Endothelial cell of umbilical vein (primary cell): ENCODE results near the gene ADAMTS12. TPM values are rescaled to one million over a fixed set of nuclear protein-coding genes. Genes with fewer than 3 reads are reported as not detected.

ENCODE experiments used
- BruUV-seq: library from RNA; stranded (reverse); fragments of 400-500 nt; replicated peaks from 2 replicates; lab custom pipeline; 2021; lab: Mats Ljungman, UMichigan
- CTCF ChIA-PET: fragments of 300-600, 350-600 bp; sonication (Branson Sonifier 250); formaldehyde crosslinking; loops from one replicate; lab custom pipeline; 2021; ENCODE audit warnings: antibody characterized with exemption, inconsistent platforms; lab: Charles Lee
- POLR2A ChIA-PET: fragments of 300-600, 350-600 bp; sonication (Branson Sonifier 250); formaldehyde crosslinking; loops from one replicate; lab custom pipeline; 2021; ENCODE audit warnings: antibody characterized with exemption, inconsistent platforms; lab: Charles Lee
- DNase-seq: peaks from one replicate; pipeline ENCODE4 v3.0.0-alpha.2; 2011; ENCODE audit warnings: low read depth, low spot score
- FAIRE-seq: peaks from 2 replicates; lab custom pipeline; 2011; peaks lifted over from hg19 to GRCh38; lab: Jason Lieb, UNC
- H2AFZ ChIP-seq: 2 replicates; pipeline ENCODE4 v1.6.0; 2012; ENCODE audit warnings: low read depth, low read length, control low read depth, inconsistent platforms
- H3K27ac ChIP-seq: 2 replicates; pipeline ENCODE4 v1.5.1; 2011; ENCODE audit warnings: low read depth, mild to moderate bottlenecking, control low read depth, low read length, moderate library complexity; ENCODE audit not compliant: insufficient read depth
- H3K27me3 ChIP-seq, 2 experiments: 2 replicates each; pipeline versions ENCODE4 v1.6.0 to v1.6.1; 2011; ENCODE audit warnings: low read length in 2 of 2, mixed read lengths in 1 of 2; ENCODE audit not compliant: control insufficient read depth in 2 of 2, insufficient read depth in 2 of 2
- H3K36me3 ChIP-seq, 2 experiments: 2 replicates in 1 of 2; 3 replicates in 1 of 2; pipeline ENCODE4 v1.5.1; 2011; ENCODE audit warnings: low read length in 2 of 2, mild to moderate bottlenecking in 1 of 2, moderate library complexity in 1 of 2; ENCODE audit not compliant: control insufficient read depth in 2 of 2, insufficient read depth in 2 of 2; ENCODE audit errors: extremely low read depth in 1 of 2
- H3K4me1 ChIP-seq: 3 replicates; pipeline ENCODE4 v1.5.1; 2011; ENCODE audit warnings: mild to moderate bottlenecking, low read length; ENCODE audit not compliant: control insufficient read depth, insufficient read depth; ENCODE audit errors: extremely low read depth
- H3K4me2 ChIP-seq: 2 replicates; pipeline ENCODE4 v1.6.1; 2011; ENCODE audit warnings: low read length, control low read depth, mixed read lengths; ENCODE audit not compliant: insufficient read depth
- H3K4me3 ChIP-seq, 3 experiments: fragments of 200-600 bp in 1 of 3; sonication (generic), shearing (Covaris generic) in 1 of 3; replicated peaks in 1 of 3; 2 replicates each; pipeline ENCODE4 v1.5.1; 2011 to 2016; ENCODE audit warnings: control low read depth in 3 of 3, low read length in 3 of 3, mild to moderate bottlenecking in 2 of 3, inconsistent platforms in 1 of 3, low read depth in 1 of 3, moderate library complexity in 1 of 3; ENCODE audit not compliant: insufficient read depth in 1 of 3
- H3K79me2 ChIP-seq: 2 replicates; pipeline ENCODE4 v1.6.0; 2012; ENCODE audit warnings: low read length, inconsistent platforms; ENCODE audit not compliant: control insufficient read depth, insufficient read depth
- H3K9ac ChIP-seq: replicated peaks from 2 replicates; pipeline ENCODE3; 2011; ENCODE audit warnings: low read length, control low read depth; ENCODE audit not compliant: insufficient read depth; ENCODE audit errors: extremely low read depth
- H3K9me1 ChIP-seq: replicated peaks from 3 replicates; pipeline ENCODE4 v1.6.0; 2011; ENCODE audit warnings: mild to moderate bottlenecking, low read length; ENCODE audit not compliant: control insufficient read depth, insufficient read depth; ENCODE audit errors: extremely low read depth
- H3K9me3 ChIP-seq: replicated peaks from 2 replicates; pipeline ENCODE4 v1.5.1; 2012; ENCODE audit warnings: low read length, inconsistent platforms; ENCODE audit not compliant: control insufficient read depth, insufficient read depth
- H4K20me1 ChIP-seq: replicated peaks from 2 replicates; pipeline ENCODE3; 2011; ENCODE audit warnings: mild to moderate bottlenecking, low read length; ENCODE audit not compliant: control insufficient read depth, insufficient read depth; ENCODE audit errors: extremely low read depth
- EZH2 ChIP-seq: IDR thresholded peaks from 2 replicates; pipeline ENCODE4 v1.6.1; 2012; ENCODE audit warnings: borderline replicate concordance, low read depth, mild to moderate bottlenecking, moderate library complexity, low read length, inconsistent platforms; ENCODE audit not compliant: severe bottlenecking
- FOS ChIP-seq: IDR thresholded peaks from 2 replicates; pipeline ENCODE4 v1.6.1; 2011; ENCODE audit warnings: mild to moderate bottlenecking, low read length, moderate library complexity, borderline replicate concordance; ENCODE audit not compliant: insufficient read depth
- GATA2 ChIP-seq: IDR thresholded peaks from 2 replicates; pipeline ENCODE4 v1.7.0; 2011; ENCODE audit warnings: low read depth, mild to moderate bottlenecking, moderate library complexity, mixed read lengths, low read length; ENCODE audit not compliant: insufficient read length, insufficient read depth
- JUN ChIP-seq: IDR thresholded peaks from 2 replicates; pipeline ENCODE4 v1.6.1; 2011; ENCODE audit warnings: borderline replicate concordance, low read depth; ENCODE audit not compliant: insufficient read length, insufficient read depth
- MYC ChIP-seq: IDR thresholded peaks from one replicate; pipeline ENCODE4 v1.6.1; 2011; ENCODE audit warnings: mild to moderate bottlenecking, low read depth, low read length
- POLR2A ChIP-seq: IDR thresholded peaks from 2 replicates; pipeline ENCODE4 v1.6.1; 2012; ENCODE audit warnings: low read depth, mild to moderate bottlenecking, control low read depth, low read length
- POLR2AphosphoS5 ChIP-seq: IDR thresholded peaks from 2 replicates; pipeline ENCODE4 v1.6.1; 2012; ENCODE audit warnings: low read depth, mild to moderate bottlenecking, control low read depth, low read length, moderate library complexity; ENCODE audit not compliant: insufficient read depth
- dilution Hi-C: fragments of 300-500 bp; cut with MboI; formaldehyde crosslinking; loops from one replicate; pipeline ENCODE4 v1.15.0; 2019; ENCODE audit warnings: low sequenced_read_pairs; ENCODE audit not compliant: extremely low pct_ligation_motif_present
- intact Hi-C: fragments of 100-400 bp; cut with micrococcal nuclease; formaldehyde crosslinking; loops from one replicate; pipeline ENCODE4 v1.10.0; 2022
- polyA plus RNA-seq, 4 experiments: library from polyadenylated mRNA; depleted of rRNA in 3 of 4; stranded (reverse) in 3 of 4; unstranded in 1 of 4; fragments of >200 nt; gene quantifications; 2 replicates each; pipeline versions ENCODE4 v1.2.1 to v1.2.3, GENCODE V29; 2011 to 2012; ENCODE audit warnings: missing spikeins in 1 of 4
- total RNA-seq: library from RNA; stranded (reverse); gene quantifications from 2 replicates; pipeline ENCODE4 v1.2.3, GENCODE V29; 2021
- TF ChIP-seq, protein P1 (sequence below): IDR thresholded peaks from 2 replicates; pipeline ENCODE4 v1.6.1; 2011; ENCODE audit not compliant: insufficient read depth, insufficient read length
- TF ChIP-seq, protein P2 (sequence below), 2 donors: IDR thresholded peaks; 1 replicate in 1 of 2; 2 replicates in 1 of 2; pipeline ENCODE4 v1.5.1; 2011; ENCODE audit warnings: low read length in 2 of 2, mild to moderate bottlenecking in 2 of 2, moderate library complexity in 2 of 2, control low read depth in 1 of 2, inconsistent platforms in 1 of 2, low read depth in 1 of 2; ENCODE audit not compliant: insufficient read depth in 1 of 2; ENCODE audit errors: extremely low read depth in 1 of 2

The ADAMTS12 gene
- total and polyA plus RNA-seq, 2 donors (not counting 3 experiments of a cell fraction or from before 2014, with no cell fraction given) = 0.88 TPM; not detected in 1

DNA sequence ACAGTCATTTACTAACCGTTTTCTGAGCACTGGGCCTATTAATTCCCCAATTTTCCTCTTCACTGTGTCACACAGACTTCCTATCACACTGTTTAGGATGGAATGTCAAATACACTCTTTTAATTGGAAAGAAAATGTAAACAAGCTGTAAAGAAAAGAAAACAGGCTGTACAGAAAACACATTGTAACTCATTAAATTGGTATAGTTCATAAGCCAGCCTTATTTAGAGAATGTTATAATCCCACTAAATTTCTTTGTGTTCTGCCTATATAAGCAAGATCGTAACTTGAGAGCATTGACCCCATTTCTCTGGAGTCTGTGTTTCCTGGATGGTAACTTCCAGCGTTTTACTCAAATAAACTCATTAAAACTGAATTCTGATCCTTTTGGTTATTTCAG, 404.6 kb downstream of the ADAMTS12 start:
- no peak for TF ChIP-seq POLR2A
- no peak for TF ChIP-seq EZH2
- TF ChIP-seq JUN = no peak
- no peak for TF ChIP-seq GATA2
- TF ChIP-seq, protein P1, sequence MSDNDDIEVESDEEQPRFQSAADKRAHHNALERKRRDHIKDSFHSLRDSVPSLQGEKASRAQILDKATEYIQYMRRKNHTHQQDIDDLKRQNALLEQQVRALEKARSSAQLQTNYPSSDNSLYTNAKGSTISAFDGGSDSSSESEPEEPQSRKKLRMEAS = no peak
- no peak for TF ChIP-seq POLR2AphosphoS5
- no peak for TF ChIP-seq FOS
- TF ChIP-seq, protein P2, sequence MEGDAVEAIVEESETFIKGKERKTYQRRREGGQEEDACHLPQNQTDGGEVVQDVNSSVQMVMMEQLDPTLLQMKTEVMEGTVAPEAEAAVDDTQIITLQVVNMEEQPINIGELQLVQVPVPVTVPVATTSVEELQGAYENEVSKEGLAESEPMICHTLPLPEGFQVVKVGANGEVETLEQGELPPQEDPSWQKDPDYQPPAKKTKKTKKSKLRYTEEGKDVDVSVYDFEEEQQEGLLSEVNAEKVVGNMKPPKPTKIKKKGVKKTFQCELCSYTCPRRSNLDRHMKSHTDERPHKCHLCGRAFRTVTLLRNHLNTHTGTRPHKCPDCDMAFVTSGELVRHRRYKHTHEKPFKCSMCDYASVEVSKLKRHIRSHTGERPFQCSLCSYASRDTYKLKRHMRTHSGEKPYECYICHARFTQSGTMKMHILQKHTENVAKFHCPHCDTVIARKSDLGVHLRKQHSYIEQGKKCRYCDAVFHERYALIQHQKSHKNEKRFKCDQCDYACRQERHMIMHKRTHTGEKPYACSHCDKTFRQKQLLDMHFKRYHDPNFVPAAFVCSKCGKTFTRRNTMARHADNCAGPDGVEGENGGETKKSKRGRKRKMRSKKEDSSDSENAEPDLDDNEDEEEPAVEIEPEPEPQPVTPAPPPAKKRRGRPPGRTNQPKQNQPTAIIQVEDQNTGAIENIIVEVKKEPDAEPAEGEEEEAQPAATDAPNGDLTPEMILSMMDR (IDR thresholded peaks at IDR 0.05; ENCODE audit: extremely low read depth in 1 of 2, insufficient read depth in 1 of 2, low read depth in 1 of 2, low read length in 2 of 2) = no peak
- TF ChIP-seq MYC = no peak
- no peaks in the 10 kb centered on the region for H3K9me3 ChIP-seq
- DNase-seq = no peak
- intact Hi-C loops = loop anchor here (10.0 kb wide), 1 partner anchor 1188 kb away; no protein-coding TSS in a partner anchor
- H3K27me3 ChIP-seq = no peaks in the 10 kb centered on the region
- no peak overlapping the region for H3K4me3 ChIP-seq
- no peak overlapping the region for H3K9ac ChIP-seq
- no peak for FAIRE-seq
- ChIA-PET CTCF (interaction anchor here (2.2 kb wide), 1 partner anchor 448 kb away, joined by 5 read pairs; no protein-coding TSS in a partner anchor), POLR2A (no interaction called here)
- no peak overlapping the region for H2AFZ ChIP-seq
- H4K20me1 ChIP-seq = no peaks in the 10 kb centered on the region
- H3K79me2 ChIP-seq = no peaks in the 10 kb centered on the region
- H3K4me1 ChIP-seq = no peaks in the 10 kb centered on the region
- H3K4me2 ChIP-seq = no peak overlapping the region
- H3K9me1 ChIP-seq = no peaks in the 10 kb centered on the region
- no peaks in the 10 kb centered on the region for H3K36me3 ChIP-seq
- no peak overlapping the region for H3K27ac ChIP-seq
- dilution Hi-C loops = no loop called here
- no TSS peak for BruUV-seq
